ENCODE measurements around the gene GHDC.

GHDC gene

DNA sequence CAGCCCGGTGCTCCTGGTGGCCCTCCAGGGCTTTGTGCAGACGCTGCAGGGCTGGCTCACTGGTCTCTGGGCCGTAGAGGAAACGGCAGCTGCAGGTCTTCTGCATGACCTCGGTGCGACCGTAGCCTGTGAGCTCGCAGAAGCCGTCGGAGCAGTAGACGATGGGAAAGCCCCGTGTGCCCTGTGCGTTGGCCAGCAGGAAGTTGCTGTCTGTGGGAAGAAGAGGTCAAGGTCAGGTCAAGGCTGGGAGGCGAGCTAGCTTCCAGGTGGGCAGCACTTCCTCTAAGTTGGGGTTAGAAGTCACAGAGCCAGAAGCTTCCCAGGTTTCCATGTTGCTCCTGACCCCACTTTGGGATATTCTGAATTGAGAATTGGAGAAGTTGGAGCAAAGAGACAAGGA is 15.5 kb downstream of the GHDC start:
- DNase-seq (ENCODE audit: low spot score): peak; percentile 75
- no peak for TF ChIP-seq CTCF (IDR thresholded peaks at IDR 0.05; ENCODE audit: extremely low read depth, insufficient read depth, missing control alignments)
- in situ Hi-C loops (cut with MboI; ENCODE audit: low pct_unique_long_range_greater_than_20kb, low sequenced_read_pairs, unreplicated experiment): no loop called here

GRCh38 chr17:42177684-42178083 is 16.6 kb downstream of the GHDC start:
- in situ Hi-C loops (cut with MboI; ENCODE audit: low pct_unique_long_range_greater_than_20kb, low sequenced_read_pairs, unreplicated experiment): no loop called here

DNA sequence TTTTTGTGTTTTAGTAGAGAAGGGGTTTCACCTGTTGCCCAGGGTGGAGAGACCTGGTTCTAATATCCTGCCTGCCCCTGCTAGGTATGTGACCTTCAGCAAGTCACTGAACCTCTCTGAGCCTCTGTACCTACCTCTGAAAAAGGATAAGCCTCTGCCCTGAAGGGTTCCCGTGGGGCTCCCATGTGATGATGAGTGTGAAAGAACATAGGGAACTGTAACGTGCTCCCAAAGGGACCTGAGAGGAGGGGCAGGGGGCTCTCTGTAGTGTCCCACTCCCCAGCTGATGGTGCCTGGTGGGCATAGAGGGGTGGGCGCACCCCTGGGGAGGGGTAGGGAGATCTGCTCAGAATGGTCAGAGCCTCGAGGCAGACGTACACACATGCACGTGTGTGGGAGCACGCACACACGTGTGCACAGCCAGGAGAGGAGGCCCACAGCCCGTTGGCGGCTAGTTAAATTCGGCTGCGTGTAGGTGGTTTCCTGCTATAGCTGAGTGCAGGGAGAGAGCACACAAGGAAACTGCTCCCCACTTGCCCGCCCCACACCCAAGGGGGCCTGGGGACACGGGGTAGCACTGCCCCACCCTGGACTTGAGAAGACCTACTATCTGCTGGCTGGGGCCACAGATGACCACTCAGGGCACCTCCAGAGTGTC is 20.0 kb downstream of the GHDC start:
- no peak for TF ChIP-seq CTCF (IDR thresholded peaks at IDR 0.05; ENCODE audit: extremely low read depth, insufficient read depth, missing control alignments)
- in situ Hi-C loops (cut with MboI; ENCODE audit: low pct_unique_long_range_greater_than_20kb, low sequenced_read_pairs, unreplicated experiment): no loop called here
- DNase-seq (ENCODE audit: low spot score): no peak

More at GRCh38 chr17:42177684-42178083, 16.6 kb downstream of the GHDC start:
- no peak for TF ChIP-seq CTCF (IDR thresholded peaks at IDR 0.05; ENCODE audit: extremely low read depth, insufficient read depth, missing control alignments)
- DNase-seq (ENCODE audit: low spot score): no peak

DNA sequence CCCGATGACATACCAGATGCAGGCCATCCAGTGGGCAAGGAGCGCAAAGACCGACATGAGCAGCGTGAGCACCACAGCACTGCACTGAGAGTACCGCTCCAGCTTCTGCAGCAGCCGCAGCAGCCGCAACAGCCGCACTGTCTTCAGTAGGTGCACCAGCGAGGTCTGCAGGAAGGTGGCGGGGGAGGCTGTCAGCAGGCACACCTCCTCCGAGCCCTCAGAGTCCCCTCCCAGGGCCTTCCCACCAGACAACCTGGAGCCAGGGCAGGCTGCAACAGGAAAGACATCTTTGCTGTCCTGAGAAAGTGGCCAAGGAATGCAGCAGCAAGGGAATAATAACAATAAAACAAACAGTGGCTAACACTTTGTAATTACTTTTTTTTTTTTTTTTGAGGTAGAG is 22.5 kb downstream of the GHDC start:
- in situ Hi-C loops (cut with MboI; ENCODE audit: low pct_unique_long_range_greater_than_20kb, low sequenced_read_pairs, unreplicated experiment): no loop called here
- no peak for DNase-seq (ENCODE audit: low spot score)
- TF ChIP-seq CTCF (IDR thresholded peaks at IDR 0.05; ENCODE audit: extremely low read depth, insufficient read depth, missing control alignments): no peak

GRCh38 chr17:42169351-42169750 is 24.9 kb downstream of the GHDC start:
- no peak for TF ChIP-seq CTCF (IDR thresholded peaks at IDR 0.05; ENCODE audit: extremely low read depth, insufficient read depth, missing control alignments)
- in situ Hi-C loops (cut with MboI; ENCODE audit: low pct_unique_long_range_greater_than_20kb, low sequenced_read_pairs, unreplicated experiment): no loop called here
- no peak for DNase-seq (ENCODE audit: low spot score)

DNA sequence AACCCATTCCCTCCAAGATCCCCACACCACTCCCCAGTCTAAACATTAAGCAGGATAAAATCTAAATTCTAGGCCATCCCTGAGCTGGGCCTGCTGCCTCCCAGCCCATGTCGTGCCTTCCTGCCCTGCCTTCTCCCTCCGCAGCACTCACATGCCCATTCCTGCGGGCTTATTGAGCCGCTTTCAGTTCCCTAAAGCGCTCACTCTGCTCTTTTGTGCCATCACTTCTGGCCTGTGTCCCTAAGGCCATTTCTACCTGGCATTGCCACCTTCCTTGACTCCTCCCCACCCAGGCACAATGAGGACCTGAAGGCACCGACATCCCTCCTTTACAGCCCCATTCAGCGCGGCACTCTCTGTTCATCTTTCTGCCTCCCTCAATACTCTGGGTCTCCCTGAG is 26.5 kb downstream of the GHDC start:
- DNase-seq (ENCODE audit: low spot score): no peak
- in situ Hi-C loops (cut with MboI; ENCODE audit: low pct_unique_long_range_greater_than_20kb, low sequenced_read_pairs, unreplicated experiment): no loop called here
- TF ChIP-seq CTCF (IDR thresholded peaks at IDR 0.05; ENCODE audit: extremely low read depth, insufficient read depth, missing control alignments): no peak

Measured in GM13977 (cell line).